Measurements from ENCODE around the gene KBTBD4. TPM values are rescaled to one million over a fixed set of nuclear protein-coding genes. Genes with fewer than 3 reads are reported as not detected.

KBTBD4 gene
- total RNA-seq, 2 experiments from 2014 or later: 15.4 to 16.3 TPM

DNA sequence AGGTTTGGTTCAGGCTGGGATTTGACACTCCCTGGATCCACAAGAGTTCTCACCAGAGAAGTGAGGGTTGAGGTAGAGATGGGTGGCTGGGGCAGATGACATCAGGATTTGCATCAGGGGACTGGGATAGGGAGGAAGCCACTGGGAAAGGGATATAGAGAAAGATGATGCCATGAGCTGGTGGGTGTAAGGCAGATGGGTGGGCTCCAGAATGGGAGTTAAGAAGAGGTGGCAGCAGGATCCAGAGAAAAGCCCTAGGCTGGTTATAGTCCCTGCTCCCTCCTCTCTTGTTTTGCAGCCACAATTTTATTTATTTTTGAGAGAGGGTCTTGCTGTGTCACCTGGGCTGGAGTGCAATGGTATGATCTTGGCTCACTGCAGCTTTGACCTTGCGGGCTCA lies 17.2 kb upstream of the KBTBD4 start:
- TF ChIP-seq, protein P1, sequence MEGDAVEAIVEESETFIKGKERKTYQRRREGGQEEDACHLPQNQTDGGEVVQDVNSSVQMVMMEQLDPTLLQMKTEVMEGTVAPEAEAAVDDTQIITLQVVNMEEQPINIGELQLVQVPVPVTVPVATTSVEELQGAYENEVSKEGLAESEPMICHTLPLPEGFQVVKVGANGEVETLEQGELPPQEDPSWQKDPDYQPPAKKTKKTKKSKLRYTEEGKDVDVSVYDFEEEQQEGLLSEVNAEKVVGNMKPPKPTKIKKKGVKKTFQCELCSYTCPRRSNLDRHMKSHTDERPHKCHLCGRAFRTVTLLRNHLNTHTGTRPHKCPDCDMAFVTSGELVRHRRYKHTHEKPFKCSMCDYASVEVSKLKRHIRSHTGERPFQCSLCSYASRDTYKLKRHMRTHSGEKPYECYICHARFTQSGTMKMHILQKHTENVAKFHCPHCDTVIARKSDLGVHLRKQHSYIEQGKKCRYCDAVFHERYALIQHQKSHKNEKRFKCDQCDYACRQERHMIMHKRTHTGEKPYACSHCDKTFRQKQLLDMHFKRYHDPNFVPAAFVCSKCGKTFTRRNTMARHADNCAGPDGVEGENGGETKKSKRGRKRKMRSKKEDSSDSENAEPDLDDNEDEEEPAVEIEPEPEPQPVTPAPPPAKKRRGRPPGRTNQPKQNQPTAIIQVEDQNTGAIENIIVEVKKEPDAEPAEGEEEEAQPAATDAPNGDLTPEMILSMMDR (IDR thresholded peaks at IDR 0.05): no peak
- H3K36me3 Mint-ChIP-seq (ENCODE audit: low read depth): no peaks in the 10 kb centered on the region
- intact Hi-C loops (cut with micrococcal nuclease): no loop called here
- DNase-seq: no peak
- ATAC-seq: no peak
- H3K4me1 Mint-ChIP-seq (ENCODE audit: low read depth): peaks cover 5% of the 10 kb centered on the region
- ChIA-PET CTCF (no interaction called here), POLR2A (no interaction called here)
- no peak overlapping the region for H3K4me3 Mint-ChIP-seq
- H3K27me3 Mint-ChIP-seq: peaks cover 29% of the 10 kb centered on the region
- H3K9me3 Mint-ChIP-seq: no peaks in the 10 kb centered on the region
- H3K27ac Mint-ChIP-seq: no peak overlapping the region

DNA sequence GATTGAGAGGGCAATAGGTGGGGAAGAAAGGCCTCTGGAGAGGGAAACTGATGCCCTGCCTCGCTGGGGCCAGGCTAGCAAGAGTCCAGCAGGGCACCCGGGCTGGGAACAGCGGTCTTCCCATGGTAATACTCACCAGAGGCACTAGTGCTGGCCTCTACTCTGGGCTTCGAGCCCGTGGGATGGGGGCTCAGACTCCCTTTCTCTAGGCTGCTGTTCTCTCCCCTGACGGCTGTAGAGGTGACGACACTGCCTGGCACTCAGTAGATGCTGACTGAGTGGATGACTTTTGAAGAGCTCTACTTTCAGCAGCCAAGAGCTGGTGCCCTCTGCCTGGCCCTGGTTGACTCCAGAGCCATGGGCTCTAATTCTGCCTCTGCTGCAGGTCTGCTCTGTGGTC lies 16.3 kb upstream of the KBTBD4 start:
- Mint-ChIP-seq H3K27me3 (peaks cover 29% of the 10 kb centered on the region), H3K4me1 (ENCODE audit: low read depth) (peaks cover 5% of the 10 kb centered on the region), H3K4me3 (no peak overlapping the region), H3K27ac (no peak overlapping the region), H3K9me3 (no peaks in the 10 kb centered on the region), H3K36me3 (ENCODE audit: low read depth) (no peaks in the 10 kb centered on the region)
- intact Hi-C loops (cut with micrococcal nuclease): no loop called here
- TF ChIP-seq, protein P1 (IDR thresholded peaks at IDR 0.05): no peak
- no peak for DNase-seq
- no peak for ATAC-seq
- ChIA-PET CTCF (interaction anchor here (1.5 to 1.6 kb wide), 2 partner anchors 25 to 221 kb away, joined by 3 read pairs; no protein-coding TSS in a partner anchor), POLR2A (interaction anchor here (2.0 kb wide), 1 partner anchor 16 kb away, joined by 5 read pairs; the partner anchor contains the start of genes KBTBD4 and NDUFS3)

DNA sequence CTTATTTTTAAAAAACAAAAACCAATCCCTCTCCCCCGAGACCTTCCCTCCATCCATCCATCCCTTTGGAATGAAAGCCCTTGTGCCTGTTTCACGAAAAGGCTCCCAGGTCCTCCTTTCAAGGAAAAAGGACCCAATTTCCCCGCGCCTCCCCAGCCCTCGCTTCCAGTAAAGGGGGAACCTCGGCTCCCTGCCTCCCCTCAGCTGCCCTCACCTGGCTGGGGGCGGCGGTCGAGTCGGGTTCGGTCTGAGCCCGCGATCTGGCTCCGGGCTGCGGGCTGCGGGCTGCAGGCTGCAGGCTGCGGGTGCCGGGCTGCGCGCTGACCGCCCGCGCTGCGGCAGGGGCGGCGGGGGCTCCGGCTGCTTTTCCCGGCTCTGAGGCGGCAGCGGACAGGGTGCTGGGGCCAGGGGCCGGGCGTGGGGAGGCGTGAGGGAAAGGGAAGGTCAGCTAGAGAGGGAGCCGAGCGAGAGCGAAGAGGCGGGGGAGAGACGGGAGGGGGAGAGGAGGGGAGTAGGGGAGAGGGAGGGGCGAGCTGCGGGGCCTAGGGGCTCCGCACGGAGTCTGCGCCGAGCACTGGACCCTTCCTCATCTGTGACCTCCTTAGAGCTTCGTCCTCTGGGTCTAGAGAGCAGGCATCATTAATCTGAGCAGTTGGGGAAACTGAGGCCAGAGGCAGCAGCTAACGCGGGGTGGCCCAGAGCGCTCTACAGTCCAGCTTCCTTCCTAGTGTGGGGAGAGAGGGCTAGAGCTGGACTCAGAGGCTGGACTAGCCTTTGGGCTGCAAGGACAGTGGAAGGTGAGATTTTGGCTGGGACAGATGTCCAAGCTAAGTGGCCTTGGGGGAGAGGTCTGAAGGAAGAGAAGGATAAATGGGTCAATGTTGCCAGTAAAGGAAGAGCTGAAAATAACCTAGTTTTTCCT lies 15.4 kb upstream of the KBTBD4 start, which contains the start of gene C1QTNF4:
C1QTNF4 (minus strand) TSS at position 478 of the 922 bp plus-strand sequence. CDS start 3,601 bp downstream, outside the sequence.
- H3K27ac Mint-ChIP-seq: no peak within 1 kb of the TSS
- ATAC-seq (no peak), DNase-seq (no peak)
- TF ChIP-seq, protein P1 (IDR thresholded peaks at IDR 0.05): no peak
- peaks cover 29% of the 10 kb centered on the region for H3K27me3 Mint-ChIP-seq
- H3K36me3 Mint-ChIP-seq (ENCODE audit: low read depth): no peaks in the 10 kb centered on the region
- intact Hi-C loops (cut with micrococcal nuclease): no loop called here
- no peaks in the 10 kb centered on the region for H3K9me3 Mint-ChIP-seq
- H3K4me3 Mint-ChIP-seq: no peak within 1 kb of the TSS
- CTCF ChIA-PET: interaction anchor here (1.5 to 1.6 kb wide), 2 partner anchors 26 to 220 kb away, joined by 3 read pairs; no protein-coding TSS in a partner anchor
- POLR2A ChIA-PET: interaction anchor here (0.8 to 2.0 kb wide), 2 partner anchors 15 to 22 kb away, joined by 5 read pairs; partner anchors contain the start of genes KBTBD4 and NDUFS3
- H3K4me1 Mint-ChIP-seq (ENCODE audit: low read depth): peaks cover 5% of the 10 kb centered on the region

DNA sequence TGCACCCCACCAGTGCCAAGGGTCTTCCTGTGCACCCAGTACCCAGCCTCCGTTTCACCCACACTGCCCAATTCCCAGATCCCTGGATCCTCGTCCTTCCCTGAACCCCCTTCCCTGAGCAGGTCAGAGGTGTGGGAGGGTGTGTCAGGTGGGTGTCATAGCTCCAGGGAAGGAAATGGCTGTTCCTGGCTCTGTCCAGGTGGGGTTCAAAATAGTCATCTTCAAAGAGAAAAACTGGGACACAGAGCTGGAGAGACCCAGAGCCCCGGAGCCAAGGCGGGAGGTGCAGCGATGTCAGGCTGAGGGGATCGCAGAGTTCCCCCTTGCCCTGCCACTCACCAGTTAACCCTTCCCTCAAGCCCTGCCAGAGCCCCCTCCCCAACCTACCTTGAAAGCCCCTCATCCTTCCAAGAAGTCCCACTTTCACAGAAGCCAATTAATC lies 14.7 kb upstream of the KBTBD4 start:
- Mint-ChIP-seq H3K4me3 (no peak overlapping the region), H3K4me1 (ENCODE audit: low read depth) (peaks cover 5% of the 10 kb centered on the region), H3K27ac (no peak overlapping the region), H3K36me3 (ENCODE audit: low read depth) (no peaks in the 10 kb centered on the region), H3K27me3 (peaks cover 29% of the 10 kb centered on the region), H3K9me3 (no peaks in the 10 kb centered on the region)
- ATAC-seq: no peak
- CTCF ChIA-PET: no interaction called here
- TF ChIP-seq, protein P1 (IDR thresholded peaks at IDR 0.05): no peak
- DNase-seq: no peak
- POLR2A ChIA-PET: interaction anchor here (0.8 to 2.0 kb wide), 3 partner anchors 14 to 23 kb away, joined by 3 to 5 read pairs (median 5); partner anchors contain the start of genes KBTBD4 and NDUFS3
- intact Hi-C loops (cut with micrococcal nuclease): no loop called here

Data from activated CD8-positive, alpha-beta T cell treated with anti-CD3 and anti-CD28 coated beads for 36 hours (primary cell).